ENCODE measurements around the gene CHAT. TPM values are rescaled to one million over a fixed set of nuclear protein-coding genes. Genes with fewer than 3 reads are reported as not detected.

Gene CHAT
- polyA plus RNA-seq, 1 donor from 2014 or later: not detected

DNA sequence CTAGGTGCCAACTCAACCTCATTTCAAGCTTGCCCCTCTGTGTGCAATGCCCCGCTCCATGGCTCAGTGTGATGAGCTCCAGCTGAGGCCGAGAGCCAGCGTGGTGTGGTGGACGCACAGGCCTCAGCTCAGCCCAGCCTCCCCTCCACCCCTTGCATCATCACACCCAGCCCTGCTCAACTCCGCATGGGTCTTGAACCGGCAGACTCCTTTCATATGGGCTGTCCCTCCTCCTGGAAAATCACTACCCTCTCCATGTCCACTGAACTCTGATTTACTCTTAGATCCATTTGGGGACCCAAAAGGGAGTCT is 20.3 kb upstream of the CHAT start:
- Histone ChIP-seq H3K27me3 (ENCODE audit: insufficient read depth, low read depth, low read length) (peaks cover 3% of the 10 kb centered on the region), H3K9me2 (ENCODE audit: insufficient read depth, low read length) (no peaks in the 10 kb centered on the region), H3K27ac (ENCODE audit: low read length) (no peak overlapping the region), H3K9ac (ENCODE audit: low read length) (no peak overlapping the region), H3K4me3 (ENCODE audit: low read length) (no peak overlapping the region), H3K79me2 (replicated peaks; ENCODE audit: insufficient read depth, low read length) (no peaks in the 10 kb centered on the region), H3F3A (ENCODE audit: insufficient read depth, low read length, poor library complexity, severe bottlenecking) (no peaks in the 10 kb centered on the region), H3K4me2 (ENCODE audit: low read length) (no peak overlapping the region), H3K36me3 (ENCODE audit: insufficient read depth, low read length) (no peaks in the 10 kb centered on the region), H3K9me3 (ENCODE audit: low read length) (no peaks in the 10 kb centered on the region), H4K20me1 (ENCODE audit: insufficient read depth) (no peaks in the 10 kb centered on the region), H2AFZ (ENCODE audit: low read depth, low read length) (no peak overlapping the region)
- no peak for TF ChIP-seq MXI1 (conservative IDR thresholded peaks at IDR 0.05; ENCODE audit: poor library complexity, severe bottlenecking)
- no peak for TF ChIP-seq TAF1 (IDR thresholded peaks at IDR 0.05; ENCODE audit: low read depth)
- no peak for TF ChIP-seq POLR2AphosphoS5 (IDR thresholded peaks at IDR 0.05)
- TF ChIP-seq, protein P1, sequence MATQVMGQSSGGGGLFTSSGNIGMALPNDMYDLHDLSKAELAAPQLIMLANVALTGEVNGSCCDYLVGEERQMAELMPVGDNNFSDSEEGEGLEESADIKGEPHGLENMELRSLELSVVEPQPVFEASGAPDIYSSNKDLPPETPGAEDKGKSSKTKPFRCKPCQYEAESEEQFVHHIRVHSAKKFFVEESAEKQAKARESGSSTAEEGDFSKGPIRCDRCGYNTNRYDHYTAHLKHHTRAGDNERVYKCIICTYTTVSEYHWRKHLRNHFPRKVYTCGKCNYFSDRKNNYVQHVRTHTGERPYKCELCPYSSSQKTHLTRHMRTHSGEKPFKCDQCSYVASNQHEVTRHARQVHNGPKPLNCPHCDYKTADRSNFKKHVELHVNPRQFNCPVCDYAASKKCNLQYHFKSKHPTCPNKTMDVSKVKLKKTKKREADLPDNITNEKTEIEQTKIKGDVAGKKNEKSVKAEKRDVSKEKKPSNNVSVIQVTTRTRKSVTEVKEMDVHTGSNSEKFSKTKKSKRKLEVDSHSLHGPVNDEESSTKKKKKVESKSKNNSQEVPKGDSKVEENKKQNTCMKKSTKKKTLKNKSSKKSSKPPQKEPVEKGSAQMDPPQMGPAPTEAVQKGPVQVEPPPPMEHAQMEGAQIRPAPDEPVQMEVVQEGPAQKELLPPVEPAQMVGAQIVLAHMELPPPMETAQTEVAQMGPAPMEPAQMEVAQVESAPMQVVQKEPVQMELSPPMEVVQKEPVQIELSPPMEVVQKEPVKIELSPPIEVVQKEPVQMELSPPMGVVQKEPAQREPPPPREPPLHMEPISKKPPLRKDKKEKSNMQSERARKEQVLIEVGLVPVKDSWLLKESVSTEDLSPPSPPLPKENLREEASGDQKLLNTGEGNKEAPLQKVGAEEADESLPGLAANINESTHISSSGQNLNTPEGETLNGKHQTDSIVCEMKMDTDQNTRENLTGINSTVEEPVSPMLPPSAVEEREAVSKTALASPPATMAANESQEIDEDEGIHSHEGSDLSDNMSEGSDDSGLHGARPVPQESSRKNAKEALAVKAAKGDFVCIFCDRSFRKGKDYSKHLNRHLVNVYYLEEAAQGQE (IDR thresholded peaks at IDR 0.05; ENCODE audit: borderline replicate concordance): no peak
- no peak for TF ChIP-seq EP300 (conservative IDR thresholded peaks at IDR 0.05; ENCODE audit: poor library complexity, severe bottlenecking)
- no peak for TF ChIP-seq SMC3 (conservative IDR thresholded peaks at IDR 0.05; ENCODE audit: poor library complexity)

DNA sequence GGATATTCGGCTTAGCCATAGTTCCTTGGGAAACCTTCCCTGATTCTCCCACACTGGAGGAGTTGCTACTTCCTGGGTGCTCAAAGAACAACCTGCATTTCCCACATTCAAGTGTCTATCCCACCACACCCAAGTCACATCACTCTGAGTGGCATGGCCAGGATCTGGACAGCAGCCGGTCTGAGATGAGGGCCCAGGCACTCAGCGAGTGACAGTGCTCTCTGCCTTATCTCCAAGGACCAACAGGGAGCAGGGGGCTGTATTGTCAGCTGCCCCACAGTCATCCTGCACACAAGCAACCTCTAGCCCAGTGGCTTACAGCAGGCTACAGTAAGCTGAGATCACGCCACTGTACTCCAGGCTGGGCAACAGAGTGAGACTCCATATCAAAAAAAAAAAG is 19.8 kb upstream of the CHAT start:
- no peaks in the 10 kb centered on the region for H3K9me3 ChIP-seq (ENCODE audit: low read length)
- H3K27me3 ChIP-seq (ENCODE audit: insufficient read depth, low read depth, low read length): peaks cover 3% of the 10 kb centered on the region
- H3K4me2 ChIP-seq (ENCODE audit: low read length): no peak overlapping the region
- H3K9me2 ChIP-seq (ENCODE audit: insufficient read depth, low read length): no peaks in the 10 kb centered on the region
- H3K36me3 ChIP-seq (ENCODE audit: insufficient read depth, low read length): no peaks in the 10 kb centered on the region
- no peak overlapping the region for H3K9ac ChIP-seq (ENCODE audit: low read length)
- no peak for TF ChIP-seq RAD21 (conservative IDR thresholded peaks at IDR 0.05)
- TF ChIP-seq, protein P2, sequence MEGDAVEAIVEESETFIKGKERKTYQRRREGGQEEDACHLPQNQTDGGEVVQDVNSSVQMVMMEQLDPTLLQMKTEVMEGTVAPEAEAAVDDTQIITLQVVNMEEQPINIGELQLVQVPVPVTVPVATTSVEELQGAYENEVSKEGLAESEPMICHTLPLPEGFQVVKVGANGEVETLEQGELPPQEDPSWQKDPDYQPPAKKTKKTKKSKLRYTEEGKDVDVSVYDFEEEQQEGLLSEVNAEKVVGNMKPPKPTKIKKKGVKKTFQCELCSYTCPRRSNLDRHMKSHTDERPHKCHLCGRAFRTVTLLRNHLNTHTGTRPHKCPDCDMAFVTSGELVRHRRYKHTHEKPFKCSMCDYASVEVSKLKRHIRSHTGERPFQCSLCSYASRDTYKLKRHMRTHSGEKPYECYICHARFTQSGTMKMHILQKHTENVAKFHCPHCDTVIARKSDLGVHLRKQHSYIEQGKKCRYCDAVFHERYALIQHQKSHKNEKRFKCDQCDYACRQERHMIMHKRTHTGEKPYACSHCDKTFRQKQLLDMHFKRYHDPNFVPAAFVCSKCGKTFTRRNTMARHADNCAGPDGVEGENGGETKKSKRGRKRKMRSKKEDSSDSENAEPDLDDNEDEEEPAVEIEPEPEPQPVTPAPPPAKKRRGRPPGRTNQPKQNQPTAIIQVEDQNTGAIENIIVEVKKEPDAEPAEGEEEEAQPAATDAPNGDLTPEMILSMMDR (IDR thresholded peaks at IDR 0.05; ENCODE audit: poor library complexity, severe bottlenecking): no peak
- TF ChIP-seq SMC3 (conservative IDR thresholded peaks at IDR 0.05; ENCODE audit: poor library complexity): no peak
- TF ChIP-seq EZH2 (IDR thresholded peaks at IDR 0.05; ENCODE audit: borderline replicate concordance, insufficient read depth, low read length, poor library complexity, severe bottlenecking): no peak
- TF ChIP-seq EP300 (conservative IDR thresholded peaks at IDR 0.05; ENCODE audit: poor library complexity, severe bottlenecking): no peak
- no peak for TF ChIP-seq POLR2AphosphoS5 (IDR thresholded peaks at IDR 0.05)
- TF ChIP-seq, protein P1 (IDR thresholded peaks at IDR 0.05; ENCODE audit: borderline replicate concordance): no peak
- no peak for TF ChIP-seq TAF1 (IDR thresholded peaks at IDR 0.05; ENCODE audit: low read depth)
- TF ChIP-seq MXI1 (conservative IDR thresholded peaks at IDR 0.05; ENCODE audit: poor library complexity, severe bottlenecking): no peak
- H3K27ac ChIP-seq (ENCODE audit: low read length): no peak overlapping the region
- no peaks in the 10 kb centered on the region for H4K20me1 ChIP-seq (ENCODE audit: insufficient read depth)
- H3K79me2 ChIP-seq (replicated peaks; ENCODE audit: insufficient read depth, low read length): no peaks in the 10 kb centered on the region
- no peak overlapping the region for H2AFZ ChIP-seq (ENCODE audit: low read depth, low read length)
- H3K4me3 ChIP-seq (ENCODE audit: low read length): no peak overlapping the region
- H3F3A ChIP-seq (ENCODE audit: insufficient read depth, low read length, poor library complexity, severe bottlenecking): no peaks in the 10 kb centered on the region

Measured in neural cell (in vitro differentiated cells).